GM19372 (cell line): ENCODE data around the gene CLASP1.
"Not testable (repeated sequence)": the region's sequence is repeated elsewhere in the genome, so short reads cannot be mapped to it uniquely, and the experiment has no call there.

ENCODE experiments used
- ATAC-seq: cut with Tn5 transposase; IDR thresholded peaks from one replicate; pipeline ENCODE4 v1.9.1; 2021; ENCODE audit warnings: mild to moderate bottlenecking, low read depth, moderate library complexity; ENCODE audit not compliant: unreplicated experiment

The CLASP1 gene

DNA sequence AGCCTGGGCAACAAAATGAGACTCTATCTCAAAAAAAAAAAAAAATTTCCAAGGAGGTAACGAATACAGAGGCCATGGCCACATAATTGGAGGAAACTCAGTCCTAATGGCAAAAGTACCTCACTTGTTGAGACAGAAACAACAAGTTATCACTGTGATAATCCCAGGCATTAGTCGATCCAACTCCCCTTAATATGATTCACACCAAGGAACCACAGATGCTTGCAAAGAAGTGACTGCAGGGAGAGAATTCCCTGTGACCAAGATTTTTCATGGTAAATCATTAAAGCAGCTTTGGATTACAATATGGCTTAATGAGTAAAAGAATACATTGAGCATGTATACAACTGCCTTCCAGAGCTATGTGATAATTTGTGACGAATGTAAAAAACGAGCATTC is 199.0 kb downstream of the CLASP1 start:
- no peak for ATAC-seq

DNA sequence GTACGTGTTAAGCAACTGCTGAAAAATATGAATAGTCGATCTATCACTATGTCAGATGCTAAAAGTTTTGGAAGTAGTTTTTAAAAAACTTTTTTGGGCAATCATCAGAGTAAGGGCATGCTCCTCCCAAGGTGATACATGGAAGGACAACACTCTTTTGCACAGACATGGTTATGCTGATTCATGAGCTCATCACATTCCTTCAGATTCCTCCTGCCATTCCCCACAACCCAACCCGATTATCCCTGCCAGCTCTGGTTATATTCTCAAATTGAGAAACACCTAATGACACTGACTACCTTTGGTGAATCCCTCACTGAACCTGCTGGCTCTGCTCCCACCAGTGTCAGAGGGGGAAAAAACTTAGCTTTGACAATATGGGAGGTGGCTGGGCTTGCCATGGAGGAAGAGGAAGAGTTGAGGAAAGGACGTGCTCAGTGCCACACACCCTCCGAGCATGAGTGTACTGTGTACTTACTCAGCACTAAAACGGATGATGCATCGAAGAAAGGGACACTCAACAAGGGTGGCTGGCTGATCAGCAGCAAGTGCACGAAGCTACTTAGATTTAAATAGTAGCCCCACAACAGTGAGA is 202.5 kb downstream of the CLASP1 start:
- no peak for ATAC-seq

DNA sequence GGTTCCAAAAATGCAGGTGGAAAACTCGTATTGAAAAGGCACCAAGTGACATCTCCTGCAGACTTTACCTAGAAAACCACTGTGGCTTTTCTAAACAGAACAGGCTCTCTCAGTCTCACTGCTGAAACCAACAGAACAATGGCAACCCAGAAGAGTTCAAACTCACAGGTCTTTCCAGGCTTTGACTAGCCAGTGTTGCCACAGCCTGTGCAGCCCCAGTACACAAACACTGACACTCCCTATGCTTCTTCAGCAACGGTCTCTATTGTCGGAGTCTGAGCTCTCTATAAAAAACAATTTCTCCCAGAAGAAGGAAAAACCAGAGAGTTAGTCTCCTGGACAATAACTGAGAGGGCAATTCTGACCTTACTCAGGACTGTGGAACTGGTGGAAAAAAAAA is 206.4 kb downstream of the CLASP1 start:
- ATAC-seq, result no peak

DNA sequence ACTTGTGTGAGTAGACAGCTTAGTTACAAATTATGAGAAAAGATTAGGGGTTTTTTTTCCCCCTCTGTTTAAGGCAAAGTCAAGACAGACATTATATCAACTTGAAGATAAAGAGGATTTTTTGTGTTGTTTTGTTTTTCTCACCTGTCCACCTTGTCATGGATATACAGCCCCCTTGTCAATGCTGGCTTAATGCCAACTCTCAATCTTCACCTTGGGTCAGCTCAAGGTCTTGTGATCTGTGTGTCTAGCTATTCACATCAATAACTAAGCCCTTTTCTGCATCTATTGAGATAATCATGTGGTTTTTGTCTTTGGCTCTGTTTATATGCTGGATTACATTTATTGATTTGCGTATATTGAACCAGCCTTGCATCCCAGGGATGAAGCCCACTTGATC is 211.0 kb downstream of the CLASP1 start:
- not testable (repeated sequence) for ATAC-seq

DNA sequence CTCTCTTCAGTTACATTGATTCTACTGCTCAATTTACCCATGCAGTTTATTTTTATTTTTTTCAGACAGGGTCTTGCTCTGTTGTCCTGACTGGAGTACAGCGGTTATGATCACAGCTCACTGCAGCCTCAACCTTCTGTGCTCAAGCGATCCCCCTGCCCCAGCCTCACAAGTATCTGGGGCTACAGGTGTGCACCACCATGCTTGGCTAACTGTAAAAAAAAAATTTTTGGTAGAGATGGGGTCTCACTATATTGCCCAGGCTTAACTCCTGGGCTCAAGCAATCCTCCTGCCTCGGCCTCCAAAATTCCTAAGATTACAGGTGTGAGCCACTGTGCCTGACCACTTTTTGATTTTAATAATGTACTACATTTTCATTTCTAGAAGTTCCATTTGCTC is 212.3 kb downstream of the CLASP1 start:
- no peak for ATAC-seq

DNA sequence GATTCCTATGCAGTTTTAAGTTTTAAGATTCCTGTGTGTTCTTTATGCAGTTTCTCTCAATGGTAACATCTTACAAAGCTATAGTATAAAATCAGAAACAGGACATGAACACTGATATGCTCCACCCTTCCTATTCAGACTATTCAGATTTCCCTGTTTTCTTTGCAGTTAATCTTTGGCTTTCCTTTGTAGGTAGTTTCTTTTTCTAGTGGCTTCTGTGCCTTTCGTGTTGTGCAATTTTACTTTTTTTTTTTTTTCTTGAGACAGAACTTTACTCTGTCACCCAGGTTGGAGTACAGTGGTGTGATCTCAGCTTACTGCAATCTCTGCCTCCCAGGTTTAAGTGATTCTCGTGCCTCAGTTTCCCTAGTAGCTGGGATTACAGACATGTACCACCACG is 213.5 kb downstream of the CLASP1 start:
- no peak for ATAC-seq

DNA sequence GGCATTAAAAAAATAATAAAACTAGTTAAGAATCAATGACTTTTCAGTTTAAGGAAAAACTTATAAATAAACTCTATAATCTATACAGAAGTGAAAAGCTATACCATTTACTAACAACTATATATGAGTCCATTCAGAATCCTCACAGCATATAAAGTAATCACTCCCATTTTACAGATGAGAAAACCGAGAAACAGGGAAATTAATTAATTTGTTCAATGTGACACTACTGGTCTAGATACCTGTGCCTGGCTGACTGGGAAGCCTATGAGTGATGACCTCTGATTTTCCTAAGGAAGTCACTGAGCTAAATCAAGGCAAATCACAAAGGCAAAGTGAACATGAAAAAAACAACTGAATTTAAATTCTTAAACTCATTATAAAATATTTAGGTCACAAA is 218.0 kb downstream of the CLASP1 start:
- no peak for ATAC-seq

DNA sequence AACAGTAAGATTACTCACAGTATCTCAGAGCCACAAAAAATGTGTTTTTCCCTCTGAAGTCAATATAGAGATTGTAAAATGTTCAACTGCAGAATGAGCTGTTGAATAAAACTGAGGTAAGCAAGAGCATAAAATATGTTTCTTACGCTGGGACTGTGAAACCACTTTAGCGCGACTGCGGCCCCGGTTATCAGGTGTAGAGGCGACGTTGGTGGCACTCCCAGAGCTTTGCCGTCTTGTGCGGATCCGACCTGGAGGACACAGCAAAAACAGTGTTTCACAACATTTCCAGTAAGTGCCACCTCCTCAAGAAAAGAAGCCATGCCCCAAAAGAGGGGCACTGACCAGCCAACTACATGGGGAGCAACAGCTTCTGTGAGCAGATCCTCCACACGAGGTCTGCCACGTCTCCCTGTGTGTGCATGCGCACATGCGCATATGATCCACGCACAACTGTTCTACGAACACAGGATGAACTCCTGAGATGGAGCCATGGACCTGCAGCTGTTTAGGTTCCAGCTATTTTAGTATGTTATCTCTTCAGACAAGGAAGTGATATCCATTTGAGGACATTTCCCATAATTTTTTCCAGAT is 219.2 kb downstream of the CLASP1 start:
- no peak for ATAC-seq

DNA sequence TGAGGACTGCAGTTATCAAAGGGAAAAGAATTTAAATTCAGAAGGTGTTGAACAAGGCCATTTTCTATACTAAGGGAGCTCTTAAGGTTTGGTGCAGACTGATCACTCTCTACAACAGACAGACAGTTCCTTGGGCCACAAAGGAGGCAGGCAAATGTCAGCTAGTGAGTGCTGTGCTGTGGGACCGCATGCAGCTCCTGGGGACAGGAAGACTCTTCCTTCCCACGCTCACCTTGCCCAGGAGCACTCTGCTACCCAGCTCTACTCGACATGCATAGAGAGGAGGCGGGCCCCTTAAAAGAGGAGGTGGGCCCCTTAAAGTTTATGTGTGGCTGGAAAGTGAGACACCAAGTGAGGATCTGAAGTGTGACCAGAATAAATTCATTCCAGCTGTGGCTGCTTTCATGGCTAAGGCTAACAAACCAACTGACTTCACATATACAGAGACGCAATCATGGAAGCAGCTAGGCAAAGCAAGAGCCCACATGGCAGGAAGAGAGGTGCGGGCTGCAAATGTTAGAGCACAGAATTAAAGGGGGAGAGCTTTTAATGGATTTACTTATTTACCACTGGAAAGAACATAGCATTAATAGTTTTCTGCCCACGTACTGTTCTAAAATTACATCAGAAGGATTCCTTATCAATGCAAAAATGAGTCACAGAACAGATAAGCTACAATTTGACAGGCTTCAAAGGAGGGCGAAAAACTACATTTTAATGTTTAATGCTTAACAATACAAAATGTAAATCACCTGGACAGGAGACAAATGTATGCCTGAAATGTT is 220.0 kb downstream of the CLASP1 start:
- ATAC-seq, result no peak

DNA sequence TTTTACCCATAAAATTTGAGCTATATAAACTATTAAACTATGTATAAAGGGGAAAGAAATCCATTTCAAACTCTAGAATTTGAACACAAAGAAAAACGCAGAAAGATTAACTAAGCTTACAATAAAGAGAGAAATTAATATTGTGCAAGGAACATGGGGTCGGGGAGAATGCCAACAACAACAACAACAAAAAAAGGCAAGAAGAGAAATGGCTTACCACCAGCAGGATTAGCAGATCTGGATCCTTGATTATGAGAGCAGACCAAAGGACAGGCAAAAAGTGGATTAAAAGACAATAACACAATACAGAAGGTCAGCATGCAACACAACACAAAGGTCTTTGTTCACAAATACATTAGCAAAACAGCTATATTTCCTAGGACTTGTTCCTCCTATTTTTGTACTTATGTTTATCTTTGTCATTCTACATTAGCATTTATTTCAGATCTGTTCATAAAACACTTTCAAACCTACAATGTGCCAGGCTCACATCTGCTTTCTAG is 222.0 kb downstream of the CLASP1 start:
- ATAC-seq, result no peak

DNA sequence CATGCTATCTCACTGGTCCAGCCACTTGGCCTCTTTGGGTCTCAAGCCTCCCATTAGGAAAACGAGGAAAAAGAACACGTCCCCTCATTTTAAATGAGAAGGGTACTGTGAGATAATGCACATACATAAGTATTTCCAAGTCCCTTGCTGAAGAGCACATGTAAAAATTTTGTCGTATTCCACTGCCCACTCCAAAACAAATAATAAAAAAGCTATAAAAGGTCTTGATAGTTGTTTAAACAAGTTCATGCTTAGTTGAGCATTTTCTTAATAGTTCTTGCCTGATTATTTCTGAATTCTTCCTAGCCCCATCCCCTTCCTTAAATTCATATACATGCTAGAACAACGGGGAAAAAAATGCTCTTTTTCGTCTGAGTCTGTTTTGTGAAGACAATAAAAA is 228.8 kb downstream of the CLASP1 start:
- no peak for ATAC-seq

DNA sequence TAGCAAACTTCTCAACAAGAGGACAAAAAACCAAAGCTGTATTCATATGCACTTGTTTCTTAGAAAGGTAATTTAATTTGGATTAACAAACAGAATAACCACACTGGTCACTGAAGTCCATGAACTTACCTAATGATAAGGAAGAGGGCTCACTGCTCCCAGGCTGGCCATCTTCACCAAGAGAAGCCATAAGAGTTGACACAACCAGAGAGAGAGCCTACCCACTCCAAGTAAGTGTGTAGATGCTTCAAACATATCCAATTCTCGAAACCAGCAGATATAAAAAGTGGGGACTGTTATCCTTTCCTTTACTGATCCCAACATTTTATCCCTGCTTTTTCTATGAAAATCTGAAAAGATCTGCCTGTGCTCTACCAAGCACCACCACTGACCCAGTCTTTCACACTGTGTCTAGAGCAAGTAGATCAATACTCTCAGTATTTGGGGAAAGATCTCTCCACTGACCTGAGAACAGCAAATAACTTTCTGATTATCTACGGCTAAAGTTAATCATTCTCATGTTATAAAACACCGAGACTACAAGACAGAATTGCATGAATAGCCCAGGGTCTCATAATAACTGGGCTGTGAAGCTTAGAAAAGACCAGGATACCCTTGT is 230.1 kb downstream of the CLASP1 start:
- ATAC-seq, result no peak

DNA sequence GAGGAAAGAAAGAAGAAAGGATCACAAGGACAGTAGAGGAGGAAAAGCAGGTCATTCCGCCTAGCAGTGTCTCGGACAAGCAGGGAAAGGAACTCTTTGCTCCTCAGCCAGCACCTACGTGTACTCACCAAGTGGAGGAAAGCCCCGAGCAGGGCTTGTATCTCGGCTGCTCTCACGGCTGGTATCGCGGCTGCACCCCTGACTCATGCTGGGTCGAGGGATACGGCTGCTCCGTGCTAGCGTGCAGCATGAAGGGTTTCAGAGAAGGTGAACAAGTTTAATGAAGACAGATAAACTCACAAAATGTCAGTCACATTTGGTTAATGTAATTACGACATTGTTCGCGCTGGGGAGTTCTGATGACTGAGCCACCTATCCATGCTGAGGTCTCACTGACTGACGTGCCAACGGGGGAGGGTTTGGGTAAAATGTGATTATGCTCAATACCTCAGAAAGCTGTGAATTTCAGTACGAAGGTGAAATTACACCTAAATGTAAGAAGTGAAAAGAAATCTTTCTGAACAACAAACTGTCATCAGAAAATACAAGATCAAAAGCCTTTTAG is 230.7 kb downstream of the CLASP1 start:
- ATAC-seq, result no peak

DNA sequence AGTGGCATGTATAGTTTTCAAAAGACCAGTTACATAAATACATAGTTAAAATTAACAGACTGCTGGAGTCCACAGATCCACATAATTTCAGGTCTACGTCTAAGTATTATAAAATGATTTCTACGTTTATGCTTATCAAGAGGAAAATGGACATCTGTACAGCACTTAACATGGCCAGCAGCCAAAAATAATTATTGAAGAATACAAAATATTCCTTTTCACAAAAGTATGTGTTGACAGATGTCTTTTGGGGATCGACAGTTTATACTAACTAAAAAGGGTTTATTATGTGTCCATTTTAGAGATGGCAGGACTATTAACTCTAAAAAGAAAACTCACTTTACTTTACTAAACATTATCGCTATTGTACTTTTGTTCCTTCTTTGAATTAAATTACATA is 231.4 kb downstream of the CLASP1 start:
- ATAC-seq, result no peak

DNA sequence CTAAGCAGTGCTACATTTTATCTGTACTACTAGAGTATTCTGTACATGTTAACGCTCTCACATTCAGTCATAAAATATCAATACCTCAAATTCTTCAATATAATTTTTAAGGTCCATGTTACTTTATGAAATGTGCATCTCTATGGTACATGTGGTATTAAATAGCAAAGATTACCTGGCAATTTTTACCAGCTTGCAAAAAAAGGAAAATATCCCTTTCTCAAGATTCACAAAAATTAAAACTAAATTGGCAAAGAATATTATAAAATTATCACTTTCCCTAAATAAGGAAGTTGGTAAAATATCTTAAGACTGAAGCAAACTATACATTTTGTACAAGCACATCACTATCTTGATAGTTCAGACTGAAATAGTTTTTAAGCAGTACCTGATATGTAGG is 233.5 kb downstream of the CLASP1 start:
- ATAC-seq, result no peak

DNA sequence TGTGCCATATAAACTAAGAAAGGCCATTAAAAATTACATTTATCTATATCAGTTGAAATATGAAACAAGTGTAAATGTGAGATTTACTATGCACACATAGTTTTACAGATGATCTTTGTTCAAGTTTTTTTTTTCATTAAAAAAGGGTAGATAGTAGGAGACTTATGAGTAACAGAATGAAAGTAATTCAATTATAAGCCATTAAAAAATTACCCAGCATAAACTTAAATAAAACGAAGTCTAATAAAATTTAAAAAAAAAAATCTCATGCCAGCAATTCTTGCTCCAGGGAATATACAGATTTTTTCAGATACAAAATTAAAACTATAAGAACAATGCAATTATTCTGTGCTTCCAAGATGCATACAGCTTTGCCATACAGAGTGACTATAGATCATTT is 236.9 kb downstream of the CLASP1 start:
- ATAC-seq, result no peak

DNA sequence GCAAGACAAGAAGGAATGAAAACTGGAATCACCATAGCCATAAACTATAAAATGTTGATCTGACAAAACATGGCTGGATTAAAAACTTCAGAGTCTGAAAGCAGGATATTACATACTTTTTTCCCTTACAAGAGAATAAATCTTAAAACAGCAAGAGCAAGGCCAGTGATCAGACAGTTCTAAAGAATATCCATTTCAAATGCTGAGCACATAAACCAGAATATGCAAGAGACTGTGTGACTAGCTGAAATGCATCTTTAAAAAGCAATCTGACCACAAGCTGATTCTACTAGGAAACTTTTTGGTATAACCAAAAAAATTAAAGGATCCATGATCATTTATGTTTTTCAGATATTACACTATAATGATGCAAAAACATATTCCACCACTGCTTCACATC is 239.3 kb downstream of the CLASP1 start:
- no peak for ATAC-seq

DNA sequence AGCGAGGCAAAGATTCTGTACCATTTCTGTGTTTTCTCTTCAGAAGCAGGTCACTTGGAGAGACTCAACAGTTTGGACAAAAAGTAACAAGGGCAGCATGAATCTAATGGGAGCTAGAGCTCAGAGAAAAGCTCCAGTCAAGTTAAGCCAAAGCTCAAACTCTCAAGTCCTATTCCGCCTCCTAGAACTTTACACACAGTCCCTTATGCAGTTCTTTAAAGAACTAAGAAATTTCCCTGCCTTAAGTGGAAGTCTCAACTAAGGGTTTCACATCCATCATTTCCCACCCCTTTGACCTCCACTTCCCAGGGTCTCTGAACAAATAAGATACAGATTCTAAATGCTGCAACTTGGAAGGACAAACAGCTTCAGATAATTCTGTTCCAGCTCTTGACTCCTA is 239.9 kb downstream of the CLASP1 start:
- ATAC-seq, result no peak

DNA sequence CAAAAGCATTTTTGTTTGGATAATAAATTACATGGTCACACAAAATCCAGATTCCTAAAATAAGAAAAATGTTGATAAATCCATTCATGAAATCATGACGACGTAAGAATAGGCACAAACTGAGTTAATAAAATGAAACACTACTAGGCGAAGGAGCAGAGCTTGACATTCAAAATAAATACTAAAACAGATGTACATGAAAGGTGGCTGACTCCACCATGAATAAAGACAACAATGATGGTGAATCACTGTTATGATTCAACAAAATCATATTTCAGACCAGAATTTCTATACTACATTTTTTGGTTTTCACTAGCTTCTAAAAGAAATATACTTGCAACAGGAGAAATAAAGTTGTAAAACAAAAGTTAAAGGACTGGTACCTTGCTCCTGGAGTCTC is 240.6 kb downstream of the CLASP1 start:
- ATAC-seq, result no peak

DNA sequence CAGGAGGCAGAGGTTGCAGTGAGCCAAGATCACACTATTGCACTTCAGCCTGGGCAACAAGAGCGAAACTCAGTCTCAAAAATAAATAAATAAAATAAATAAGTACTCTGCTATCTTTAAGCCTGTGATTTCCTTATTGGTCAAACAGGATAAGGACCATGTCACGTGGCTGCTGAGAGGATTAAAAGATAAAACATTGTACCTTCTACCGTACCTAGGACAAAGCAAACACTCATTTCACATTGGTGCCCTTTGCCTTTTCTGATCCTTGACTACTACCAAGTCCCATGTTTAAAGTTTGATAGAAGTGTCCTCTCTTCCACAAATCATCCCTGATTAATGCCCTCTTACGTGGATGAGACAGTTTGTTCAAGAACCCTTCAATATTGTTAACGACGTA is 244.0 kb downstream of the CLASP1 start:
- ATAC-seq, result no peak

DNA sequence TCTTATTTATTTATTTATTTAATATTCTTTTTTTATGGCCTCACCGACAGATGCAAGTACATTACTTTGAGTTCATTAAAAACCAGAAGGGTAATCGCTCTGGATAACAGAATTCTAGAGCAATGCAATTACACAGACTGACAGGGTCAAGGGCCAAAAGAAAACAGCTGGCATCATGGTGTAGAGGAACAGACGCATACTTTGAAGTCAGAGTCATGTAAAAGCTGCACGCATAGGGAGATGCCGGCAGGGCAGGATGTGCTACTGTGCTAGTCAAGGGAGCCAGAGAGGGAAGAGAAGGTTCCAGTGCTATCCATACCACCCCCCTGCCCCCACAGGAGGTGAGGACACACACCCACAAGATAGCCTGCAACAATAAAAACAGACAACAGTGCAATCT is 249.1 kb downstream of the CLASP1 start:
- ATAC-seq, result no peak
